ENCODE data around the gene ESPNL.
A peak's percentile ranks its signal among the peaks of the same experiment; 100 is the strongest.

ESPNL gene

DNA sequence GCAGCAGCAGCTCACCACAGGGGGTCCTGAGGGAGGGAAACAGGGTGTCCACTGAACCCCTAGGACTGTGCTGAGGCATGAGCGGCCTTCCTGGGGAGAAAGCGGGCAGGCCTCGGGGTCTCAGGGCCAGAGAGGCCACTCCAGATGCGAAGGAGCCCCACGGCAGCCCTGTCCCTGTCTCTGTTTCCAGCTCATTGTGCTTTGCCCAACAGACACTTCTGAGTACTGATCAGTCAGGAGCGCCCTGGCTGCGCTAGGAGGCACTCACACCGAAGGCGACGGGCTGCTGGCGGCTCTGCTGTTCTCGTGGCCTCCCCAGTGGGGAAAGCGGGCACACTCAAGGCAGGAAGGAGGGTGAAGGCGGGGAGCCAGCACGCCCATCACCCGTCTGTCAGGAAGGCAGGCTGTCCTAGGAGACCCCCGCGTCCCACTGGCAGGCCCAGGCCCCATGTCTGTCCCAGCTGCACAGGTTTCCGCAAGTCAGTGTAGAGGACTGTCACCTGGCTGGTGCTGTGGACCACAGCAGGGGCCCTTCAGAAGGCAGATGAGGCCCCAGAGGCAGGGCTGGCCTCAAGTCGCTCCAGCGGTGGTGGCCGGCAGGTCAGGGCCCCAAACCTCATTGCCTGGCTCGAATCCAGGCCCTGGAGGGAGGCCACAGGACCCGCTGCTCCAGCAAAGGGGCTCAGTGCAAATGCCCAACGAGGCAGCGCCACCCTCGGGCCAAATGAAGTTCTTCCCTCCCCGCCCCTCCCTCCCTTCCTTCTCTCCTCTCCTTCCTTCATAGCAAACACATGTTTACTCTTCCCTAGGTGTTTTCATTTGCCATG, 6.8 kb downstream of the ESPNL start:
- H3K79me2 ChIP-seq (ENCODE audit: insufficient read depth, low read length) = no peaks in the 10 kb centered on the region
- no peak overlapping the region for H3K9ac ChIP-seq (ENCODE audit: low read depth, low read length)
- no peaks in the 10 kb centered on the region for H3K27me3 ChIP-seq (ENCODE audit: insufficient read depth, low read length, poor library complexity)
- no peak for ATAC-seq (ENCODE audit: insufficient read depth, low read depth)
- H2AFZ ChIP-seq (ENCODE audit: low read depth, low read length) = no peak overlapping the region
- H3K4me3 ChIP-seq (ENCODE audit: low read depth in 1 of 2, low read length in 2 of 2) = no peak overlapping the region
- DNase-seq = no peak
- H3K9me3 ChIP-seq (ENCODE audit: insufficient read depth, low read length, severe bottlenecking) = no peaks in the 10 kb centered on the region
- H4K20me1 ChIP-seq (ENCODE audit: insufficient read depth, low read length) = no peaks in the 10 kb centered on the region
- TF ChIP-seq EZH2 (IDR thresholded peaks at IDR 0.05; ENCODE audit: borderline replicate concordance, low read depth, low read length, severe bottlenecking) = no peak
- TF ChIP-seq, protein P1, sequence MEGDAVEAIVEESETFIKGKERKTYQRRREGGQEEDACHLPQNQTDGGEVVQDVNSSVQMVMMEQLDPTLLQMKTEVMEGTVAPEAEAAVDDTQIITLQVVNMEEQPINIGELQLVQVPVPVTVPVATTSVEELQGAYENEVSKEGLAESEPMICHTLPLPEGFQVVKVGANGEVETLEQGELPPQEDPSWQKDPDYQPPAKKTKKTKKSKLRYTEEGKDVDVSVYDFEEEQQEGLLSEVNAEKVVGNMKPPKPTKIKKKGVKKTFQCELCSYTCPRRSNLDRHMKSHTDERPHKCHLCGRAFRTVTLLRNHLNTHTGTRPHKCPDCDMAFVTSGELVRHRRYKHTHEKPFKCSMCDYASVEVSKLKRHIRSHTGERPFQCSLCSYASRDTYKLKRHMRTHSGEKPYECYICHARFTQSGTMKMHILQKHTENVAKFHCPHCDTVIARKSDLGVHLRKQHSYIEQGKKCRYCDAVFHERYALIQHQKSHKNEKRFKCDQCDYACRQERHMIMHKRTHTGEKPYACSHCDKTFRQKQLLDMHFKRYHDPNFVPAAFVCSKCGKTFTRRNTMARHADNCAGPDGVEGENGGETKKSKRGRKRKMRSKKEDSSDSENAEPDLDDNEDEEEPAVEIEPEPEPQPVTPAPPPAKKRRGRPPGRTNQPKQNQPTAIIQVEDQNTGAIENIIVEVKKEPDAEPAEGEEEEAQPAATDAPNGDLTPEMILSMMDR (IDR thresholded peaks at IDR 0.05; ENCODE audit: borderline replicate concordance, extremely low read depth, low read length, poor library complexity, severe bottlenecking) = peak; percentile 31
- H3K27ac ChIP-seq (ENCODE audit: low read length) = no peak overlapping the region
- no peak overlapping the region for H3K4me2 ChIP-seq (ENCODE audit: insufficient read depth, low read length)
- no peaks in the 10 kb centered on the region for H3K36me3 ChIP-seq (ENCODE audit: insufficient read depth, low read length)
- peaks cover 24% of the 10 kb centered on the region for H3K4me1 ChIP-seq (ENCODE audit: insufficient read depth, low read length)

DNA sequence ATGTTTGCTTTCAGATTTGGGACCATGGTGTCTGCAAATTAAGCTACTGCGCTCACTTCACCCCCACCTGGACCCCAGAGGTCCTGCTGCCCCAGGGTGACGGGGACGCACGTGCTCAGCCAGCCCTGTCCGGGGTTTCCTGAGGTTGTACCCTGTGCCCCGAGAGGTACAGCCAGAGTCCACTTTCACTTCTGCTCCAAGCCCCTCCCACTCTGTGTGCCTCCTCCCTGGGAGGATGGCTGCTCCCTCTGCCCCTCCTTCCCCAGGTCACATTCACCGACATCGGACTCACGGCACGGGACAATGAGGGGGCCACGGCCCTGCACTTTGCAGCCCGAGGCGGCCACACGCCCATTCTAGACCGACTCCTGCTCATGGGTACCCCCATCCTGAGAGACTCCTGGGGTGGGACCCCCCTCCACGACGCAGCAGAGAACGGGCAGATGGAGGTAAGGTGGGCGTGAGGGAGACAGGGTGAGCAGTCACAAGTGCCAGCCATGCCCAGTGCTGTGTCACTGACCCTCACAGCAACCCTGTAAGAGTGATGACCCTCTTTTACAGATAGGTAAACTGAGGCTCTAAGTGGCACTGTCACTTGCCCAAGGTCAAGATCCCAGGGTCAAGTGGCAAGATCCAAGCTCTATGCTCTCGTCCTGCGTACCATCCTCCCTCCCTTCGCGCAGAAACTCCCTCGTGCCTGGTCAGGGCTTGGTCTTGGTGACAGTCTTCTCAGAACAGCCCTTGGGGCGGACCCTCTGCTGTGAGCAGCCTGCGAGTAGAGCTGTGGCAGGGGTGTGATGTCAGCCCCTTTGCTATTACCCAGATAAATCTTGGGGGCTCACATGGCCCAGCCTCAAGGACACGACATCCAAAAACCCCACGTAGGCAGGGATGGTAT, 7.6 kb downstream of the ESPNL start:
- Histone ChIP-seq H3K4me1 (ENCODE audit: insufficient read depth, low read length) (peaks cover 24% of the 10 kb centered on the region), H3K79me2 (ENCODE audit: insufficient read depth, low read length) (no peaks in the 10 kb centered on the region), H3K36me3 (ENCODE audit: insufficient read depth, low read length) (no peaks in the 10 kb centered on the region), H4K20me1 (ENCODE audit: insufficient read depth, low read length) (no peaks in the 10 kb centered on the region), H3K4me3 (ENCODE audit: low read depth in 1 of 2, low read length in 2 of 2) (no peak overlapping the region), H3K9me3 (ENCODE audit: insufficient read depth, low read length, severe bottlenecking) (peaks cover 3% of the 10 kb centered on the region), H3K4me2 (ENCODE audit: insufficient read depth, low read length) (no peak overlapping the region; the same call in 1 of the 2 replicates), H3K27ac (ENCODE audit: low read length) (no peak overlapping the region), H3K27me3 (ENCODE audit: insufficient read depth, low read length, poor library complexity) (no peaks in the 10 kb centered on the region), H2AFZ (ENCODE audit: low read depth, low read length) (no peak overlapping the region), H3K9ac (ENCODE audit: low read depth, low read length) (no peak overlapping the region)
- ATAC-seq (ENCODE audit: insufficient read depth, low read depth) = no peak
- TF ChIP-seq EZH2 (IDR thresholded peaks at IDR 0.05; ENCODE audit: borderline replicate concordance, low read depth, low read length, severe bottlenecking) = no peak
- TF ChIP-seq, protein P1 (IDR thresholded peaks at IDR 0.05; ENCODE audit: borderline replicate concordance, extremely low read depth, low read length, poor library complexity, severe bottlenecking) = no peak
- DNase-seq = no peak

DNA sequence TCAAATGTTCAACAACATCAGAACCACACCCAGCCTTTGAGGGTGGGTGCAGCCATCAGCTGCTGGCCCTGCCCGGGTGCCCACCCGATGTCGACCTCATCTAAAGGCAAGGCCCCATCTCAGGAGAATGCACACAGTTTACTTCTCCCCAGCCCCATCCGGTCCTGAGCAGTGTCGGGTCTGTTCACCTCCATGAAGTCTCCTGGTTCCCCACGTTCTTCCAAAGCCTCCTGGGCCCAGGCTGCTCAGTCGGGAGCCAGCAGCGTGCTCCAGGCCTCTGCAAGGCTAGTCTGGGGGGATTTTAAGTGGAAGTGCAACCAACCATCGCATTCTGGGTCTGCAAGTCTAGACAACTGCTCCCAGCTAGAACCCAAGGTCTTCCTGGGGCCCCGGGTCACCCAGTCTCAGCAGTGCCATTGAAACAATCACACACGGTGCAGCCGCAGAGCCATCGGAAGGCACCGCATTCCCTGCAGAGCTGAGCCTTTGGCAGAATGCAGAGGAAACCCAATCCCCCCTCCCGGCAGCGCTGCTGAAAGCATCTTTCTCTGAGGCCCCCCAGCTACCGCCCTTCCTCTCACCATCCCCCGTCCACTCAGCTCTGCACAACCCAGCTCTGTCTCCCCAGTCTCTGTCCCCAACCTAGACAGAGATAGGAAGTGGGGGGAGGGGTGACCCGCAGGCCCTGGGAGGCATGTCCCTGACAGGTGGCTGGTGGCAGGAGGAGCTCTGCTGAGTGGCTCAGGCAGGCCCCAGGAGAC, 8.5 kb downstream of the ESPNL start:
- no peak overlapping the region for H2AFZ ChIP-seq (ENCODE audit: low read depth, low read length)
- no peak overlapping the region for H3K4me3 ChIP-seq (ENCODE audit: low read depth in 1 of 2, low read length in 2 of 2)
- H4K20me1 ChIP-seq (ENCODE audit: insufficient read depth, low read length) = no peaks in the 10 kb centered on the region
- peaks cover 3% of the 10 kb centered on the region for H3K9me3 ChIP-seq (ENCODE audit: insufficient read depth, low read length, severe bottlenecking)
- no peaks in the 10 kb centered on the region for H3K27me3 ChIP-seq (ENCODE audit: insufficient read depth, low read length, poor library complexity)
- DNase-seq (peak; percentile 90), ATAC-seq (ENCODE audit: insufficient read depth, low read depth) (peak; percentile 98)
- no peak overlapping the region for H3K9ac ChIP-seq (ENCODE audit: low read depth, low read length)
- TF ChIP-seq, protein P1 (IDR thresholded peaks at IDR 0.05; ENCODE audit: borderline replicate concordance, extremely low read depth, low read length, poor library complexity, severe bottlenecking) = no peak
- no peak for TF ChIP-seq EZH2 (IDR thresholded peaks at IDR 0.05; ENCODE audit: borderline replicate concordance, low read depth, low read length, severe bottlenecking)
- H3K27ac ChIP-seq (ENCODE audit: low read length) = peak overlapping the region; percentile 40; the same call in 1 of the 2 replicates
- H3K4me2 ChIP-seq (ENCODE audit: insufficient read depth, low read length) = peak overlapping the region; percentile 36
- H3K36me3 ChIP-seq (ENCODE audit: insufficient read depth, low read length) = no peaks in the 10 kb centered on the region
- no peaks in the 10 kb centered on the region for H3K79me2 ChIP-seq (ENCODE audit: insufficient read depth, low read length)
- H3K4me1 ChIP-seq (ENCODE audit: insufficient read depth, low read length) = peaks cover 24% of the 10 kb centered on the region

All from DND-41 (cell line).